Suprapubic skin (tissue), 3 donors: ENCODE results near the gene C1R.

Experiments
- EP300 ChIP-seq: sonication (generic); formaldehyde crosslinking; IDR thresholded peaks from one replicate; pipeline ENCODE4 v1.6.1; 2017; ENCODE audit warnings: antibody characterized with exemption
- TF ChIP-seq, protein P1 (sequence below), 2 donors: fragments of 200-600 bp in 1 of 2; fragments of 450-650 bp in 1 of 2; sonication (generic) in 1 of 2; IDR thresholded peaks; one replicate each; pipeline ENCODE4 v1.5.1; 2016 to 2019; ENCODE audit warnings: antibody characterized with exemption in 2 of 2, mild to moderate bottlenecking in 1 of 2, moderate library complexity in 1 of 2

- TF ChIP-seq, protein P1, sequence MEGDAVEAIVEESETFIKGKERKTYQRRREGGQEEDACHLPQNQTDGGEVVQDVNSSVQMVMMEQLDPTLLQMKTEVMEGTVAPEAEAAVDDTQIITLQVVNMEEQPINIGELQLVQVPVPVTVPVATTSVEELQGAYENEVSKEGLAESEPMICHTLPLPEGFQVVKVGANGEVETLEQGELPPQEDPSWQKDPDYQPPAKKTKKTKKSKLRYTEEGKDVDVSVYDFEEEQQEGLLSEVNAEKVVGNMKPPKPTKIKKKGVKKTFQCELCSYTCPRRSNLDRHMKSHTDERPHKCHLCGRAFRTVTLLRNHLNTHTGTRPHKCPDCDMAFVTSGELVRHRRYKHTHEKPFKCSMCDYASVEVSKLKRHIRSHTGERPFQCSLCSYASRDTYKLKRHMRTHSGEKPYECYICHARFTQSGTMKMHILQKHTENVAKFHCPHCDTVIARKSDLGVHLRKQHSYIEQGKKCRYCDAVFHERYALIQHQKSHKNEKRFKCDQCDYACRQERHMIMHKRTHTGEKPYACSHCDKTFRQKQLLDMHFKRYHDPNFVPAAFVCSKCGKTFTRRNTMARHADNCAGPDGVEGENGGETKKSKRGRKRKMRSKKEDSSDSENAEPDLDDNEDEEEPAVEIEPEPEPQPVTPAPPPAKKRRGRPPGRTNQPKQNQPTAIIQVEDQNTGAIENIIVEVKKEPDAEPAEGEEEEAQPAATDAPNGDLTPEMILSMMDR (IDR thresholded peaks at IDR 0.05) = no peak
- no peak for TF ChIP-seq EP300
Measured at GRCh38 chr12:7137908-7138307, 45.7 kb upstream of the C1R start.
